PC-3 (cell line): Measurements from ENCODE around the gene BAAT.

Source experiments
- EZH2 ChIP-seq: fragments of 300-600 bp; sonication (generic); IDR thresholded peaks from one replicate; pipeline ENCODE4 v1.6.1; 2017; ENCODE audit warnings: antibody characterized with exemption, mild to moderate bottlenecking, low read length; ENCODE audit not compliant: unreplicated experiment
- EZH2phosphoT487 ChIP-seq: fragments of 300-600 bp; sonication (generic); IDR thresholded peaks from 2 replicates; pipeline ENCODE4 v1.6.1; 2018; ENCODE audit warnings: mild to moderate bottlenecking, antibody characterized with exemption, low read length, borderline replicate concordance
- TF ChIP-seq, protein P1 (sequence below): fragments of 300-600 bp; sonication (generic); conservative IDR thresholded peaks from 2 replicates; pipeline ENCODE4 v1.5.1; 2017; ENCODE audit warnings: antibody characterized with exemption, low read depth, mild to moderate bottlenecking, low read length

DNA sequence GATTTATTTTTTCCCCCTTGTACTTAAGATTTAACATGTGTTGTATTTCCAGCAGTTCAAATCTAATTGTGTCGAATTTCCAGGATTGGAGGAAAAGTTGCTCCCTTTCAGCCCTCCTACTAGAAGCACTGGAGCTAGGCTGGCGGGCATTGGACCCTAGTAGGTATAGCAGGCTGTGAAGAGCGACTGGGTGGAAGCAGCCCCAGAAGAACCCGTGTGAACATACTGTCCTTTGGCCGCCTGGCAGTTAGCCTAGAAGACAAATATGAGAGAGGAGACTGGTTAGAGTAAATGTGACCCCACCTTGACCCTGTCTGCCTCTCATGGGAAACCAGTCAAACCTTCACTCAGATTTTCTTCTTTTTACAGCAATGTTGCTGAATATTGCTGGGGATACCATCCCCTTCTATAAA lies 36.9 kb upstream of the BAAT start:
- TF ChIP-seq EZH2 (no peak), EZH2phosphoT487 (no peak)
- TF ChIP-seq, protein P1, sequence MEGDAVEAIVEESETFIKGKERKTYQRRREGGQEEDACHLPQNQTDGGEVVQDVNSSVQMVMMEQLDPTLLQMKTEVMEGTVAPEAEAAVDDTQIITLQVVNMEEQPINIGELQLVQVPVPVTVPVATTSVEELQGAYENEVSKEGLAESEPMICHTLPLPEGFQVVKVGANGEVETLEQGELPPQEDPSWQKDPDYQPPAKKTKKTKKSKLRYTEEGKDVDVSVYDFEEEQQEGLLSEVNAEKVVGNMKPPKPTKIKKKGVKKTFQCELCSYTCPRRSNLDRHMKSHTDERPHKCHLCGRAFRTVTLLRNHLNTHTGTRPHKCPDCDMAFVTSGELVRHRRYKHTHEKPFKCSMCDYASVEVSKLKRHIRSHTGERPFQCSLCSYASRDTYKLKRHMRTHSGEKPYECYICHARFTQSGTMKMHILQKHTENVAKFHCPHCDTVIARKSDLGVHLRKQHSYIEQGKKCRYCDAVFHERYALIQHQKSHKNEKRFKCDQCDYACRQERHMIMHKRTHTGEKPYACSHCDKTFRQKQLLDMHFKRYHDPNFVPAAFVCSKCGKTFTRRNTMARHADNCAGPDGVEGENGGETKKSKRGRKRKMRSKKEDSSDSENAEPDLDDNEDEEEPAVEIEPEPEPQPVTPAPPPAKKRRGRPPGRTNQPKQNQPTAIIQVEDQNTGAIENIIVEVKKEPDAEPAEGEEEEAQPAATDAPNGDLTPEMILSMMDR = no peak
